Measurements from ENCODE around the gene SLC7A5. TPM values are rescaled to one million over a fixed set of nuclear protein-coding genes. Genes with fewer than 3 reads are reported as not detected.

SLC7A5 gene
- total RNA-seq = 402 and 524 TPM in 2 replicates

DNA sequence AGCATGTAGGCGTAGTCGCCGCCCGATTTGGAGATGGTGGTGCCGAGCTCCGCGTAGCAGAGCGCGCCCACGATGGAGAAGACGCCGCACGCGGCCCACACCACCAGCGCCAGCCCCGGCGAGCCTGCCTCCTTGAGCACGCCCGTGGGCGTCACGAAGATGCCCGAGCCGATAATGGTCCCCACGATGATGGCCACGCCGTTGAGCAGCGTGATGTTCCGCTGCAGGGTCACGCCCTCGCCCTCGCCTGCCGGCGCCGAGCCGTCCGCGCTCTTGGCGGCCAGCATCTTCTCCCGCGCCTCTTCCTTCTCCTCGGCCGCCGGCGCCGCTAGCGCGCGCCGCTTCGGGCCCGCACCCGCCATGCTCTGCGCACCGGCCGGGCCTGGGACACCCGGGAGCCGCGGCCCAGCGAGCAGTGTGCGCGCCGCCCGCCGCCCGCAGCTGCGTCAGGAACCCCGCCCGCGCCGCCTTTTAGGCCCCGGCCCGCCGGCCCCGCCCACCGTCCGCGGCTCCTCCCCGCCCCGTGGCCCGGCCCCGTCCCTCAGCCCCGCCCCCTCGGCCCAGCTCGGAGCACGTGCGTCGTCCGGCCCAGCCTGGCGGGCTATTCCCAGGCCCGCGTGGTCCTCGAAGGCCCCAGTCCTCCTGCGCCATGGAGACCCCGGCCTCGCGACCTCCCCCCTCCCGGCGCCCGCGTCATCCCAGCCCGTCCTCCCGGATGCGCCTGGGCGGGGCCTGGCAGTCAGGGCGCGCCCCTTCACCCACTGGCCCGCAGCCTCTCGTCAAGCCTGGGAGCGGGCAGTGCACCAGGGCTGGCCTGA, at the start of gene SLC7A5:
TSS of gene SLC7A5 (minus strand) at position 447 of the 818 bp plus-strand sequence. CDS start at position 362, 85 bp downstream.

Other genes starting within 250 kb of the SLC7A5 start
- 28.4 and 36.4 TPM in 2 replicates for gene KLHDC4, start 103.5 kb downstream of the SLC7A5 start, total RNA-seq
- not detected in 2 replicates for gene CA5A, start 67.0 kb upstream of the SLC7A5 start, total RNA-seq
- gene BANP, start 81.9 kb upstream of the SLC7A5 start, total RNA-seq = 26.0 and 36.0 TPM in 2 replicates

Data from nasal cavity respiratory epithelium epithelial cell of viscerocranial mucosa (primary cell).